ENCODE data around the gene AKAP9. TPM values are rescaled to one million over a fixed set of nuclear protein-coding genes. Genes with fewer than 3 reads are reported as not detected.
"Not testable (repeated sequence)": the region's sequence is repeated elsewhere in the genome, so short reads cannot be mapped to it uniquely, and the experiment has no call there.

The AKAP9 gene
- 19.6 TPM for polyA plus RNA-seq (2013, experiment 1 of 2; ENCODE audit: insufficient read length)
- 25.2 TPM for polyA plus RNA-seq (2013, experiment 2 of 2; ENCODE audit: insufficient read length)

DNA sequence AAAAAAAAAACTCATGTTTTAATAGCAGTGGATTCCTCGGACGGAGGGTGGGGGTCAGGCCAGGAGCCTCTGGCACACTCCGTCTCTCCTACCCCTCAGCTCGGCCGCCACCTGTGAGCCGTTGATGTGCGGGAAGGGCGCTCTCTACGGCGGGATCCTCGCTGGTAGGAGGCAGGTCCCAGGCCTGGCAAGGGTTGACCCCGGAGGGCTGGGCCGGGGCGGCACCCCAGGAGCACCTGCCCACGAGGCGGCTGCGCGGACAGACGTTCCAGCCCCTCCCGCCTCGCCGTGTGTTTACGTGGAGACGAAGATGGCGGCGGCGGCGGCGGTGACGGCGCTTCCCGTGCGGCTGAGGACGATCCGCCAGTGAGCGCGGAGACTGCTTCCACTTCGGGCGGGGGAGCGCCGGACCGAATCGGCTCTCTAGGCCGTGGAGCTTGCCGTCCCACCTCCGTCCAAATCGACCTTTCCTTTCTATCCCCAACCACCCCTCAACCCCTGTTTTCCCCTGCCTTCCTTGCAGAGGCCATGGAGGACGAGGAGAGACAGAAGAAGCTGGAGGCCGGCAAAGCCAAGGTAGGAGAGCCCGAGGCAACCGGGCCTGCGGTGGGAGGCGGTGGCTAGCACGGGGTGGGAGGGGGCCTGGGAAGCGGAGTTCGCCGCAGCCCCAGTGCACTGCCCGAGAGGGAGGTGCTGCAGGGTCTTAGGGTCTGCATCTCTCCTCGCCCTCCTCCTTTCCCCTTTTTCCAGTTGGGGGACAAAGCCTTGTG, at the start of gene AKAP9:
Gene AKAP9, plus strand, starts transcription at position 291 of the 770 bp plus-strand sequence. Its CDS starts 238 bp downstream, at position 529.
- peak; percentile 71 for DNase-seq

DNA sequence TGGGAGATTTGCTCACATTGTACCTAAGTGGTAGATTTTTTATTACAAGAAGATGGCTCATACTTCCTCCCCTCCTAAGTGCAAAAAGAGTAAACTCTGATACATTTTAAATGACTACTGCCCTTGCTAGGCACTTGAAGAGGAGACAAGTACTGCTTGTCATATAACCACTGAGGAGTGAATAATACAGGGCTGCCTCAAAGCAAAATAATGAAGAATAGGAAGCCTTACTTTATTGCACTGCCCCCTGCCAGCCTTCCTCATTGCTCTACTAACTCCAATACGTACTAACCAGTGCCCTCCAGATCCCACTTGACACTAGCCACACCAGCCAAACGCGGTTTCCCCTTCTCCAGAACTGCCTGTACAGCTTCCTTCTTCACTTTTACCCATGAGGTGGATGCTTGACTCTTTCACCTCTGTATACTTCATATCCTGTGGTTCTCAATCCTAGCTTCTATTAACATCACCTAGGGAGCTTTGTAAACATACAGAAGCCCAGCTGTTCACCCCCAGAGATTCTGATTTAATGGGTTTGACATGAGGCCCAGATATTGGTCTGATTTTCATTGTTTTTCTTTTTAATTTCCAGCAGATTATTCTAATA, 48.5 kb upstream of the AKAP9 start:
- no peak for DNase-seq

DNA sequence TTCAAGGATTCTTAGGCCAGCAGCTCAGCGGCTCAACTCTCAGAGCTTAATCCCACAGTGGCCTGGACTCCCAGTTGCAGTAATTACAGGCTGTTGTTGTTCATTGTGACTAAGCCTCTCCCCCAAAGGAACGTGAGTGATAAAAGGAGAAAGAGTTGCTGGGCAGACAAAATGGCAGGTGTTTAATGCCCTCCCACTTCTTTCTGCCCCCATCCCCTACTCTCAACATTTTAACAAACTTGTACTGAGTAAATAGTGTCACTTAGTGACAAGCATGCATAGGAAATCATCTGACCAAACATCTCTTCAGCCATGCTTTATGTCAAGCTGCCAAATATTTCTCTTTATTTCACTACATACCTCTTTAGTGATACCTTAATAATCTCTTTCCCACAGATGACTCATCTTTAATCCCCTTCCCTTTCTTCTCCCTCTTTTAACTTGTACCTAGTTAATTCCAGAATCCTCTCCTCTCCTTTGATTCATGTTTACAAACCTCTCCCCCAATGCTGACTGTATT, 47.8 kb upstream of the AKAP9 start:
- peak; percentile 37 for DNase-seq

DNA sequence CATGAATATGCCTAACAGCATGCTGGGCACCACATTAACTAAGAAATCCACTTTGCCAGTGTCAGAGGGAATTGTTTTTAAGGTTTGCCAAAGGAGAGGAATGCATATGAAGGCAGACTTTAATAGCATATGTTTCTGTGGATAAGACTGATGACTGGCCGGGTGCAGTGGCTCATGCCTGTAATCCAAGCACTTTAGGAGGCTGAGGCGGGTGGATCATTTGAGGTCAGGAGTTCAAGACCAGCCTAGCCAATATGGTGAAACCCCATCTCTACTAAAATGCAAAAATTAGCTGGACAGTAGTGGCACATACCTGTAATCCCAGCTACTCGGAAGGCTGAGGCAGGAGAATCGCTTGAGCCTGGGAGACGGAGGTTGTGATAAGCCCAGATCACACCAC, 47.0 kb upstream of the AKAP9 start:
- DNase-seq: not testable (repeated sequence)

DNA sequence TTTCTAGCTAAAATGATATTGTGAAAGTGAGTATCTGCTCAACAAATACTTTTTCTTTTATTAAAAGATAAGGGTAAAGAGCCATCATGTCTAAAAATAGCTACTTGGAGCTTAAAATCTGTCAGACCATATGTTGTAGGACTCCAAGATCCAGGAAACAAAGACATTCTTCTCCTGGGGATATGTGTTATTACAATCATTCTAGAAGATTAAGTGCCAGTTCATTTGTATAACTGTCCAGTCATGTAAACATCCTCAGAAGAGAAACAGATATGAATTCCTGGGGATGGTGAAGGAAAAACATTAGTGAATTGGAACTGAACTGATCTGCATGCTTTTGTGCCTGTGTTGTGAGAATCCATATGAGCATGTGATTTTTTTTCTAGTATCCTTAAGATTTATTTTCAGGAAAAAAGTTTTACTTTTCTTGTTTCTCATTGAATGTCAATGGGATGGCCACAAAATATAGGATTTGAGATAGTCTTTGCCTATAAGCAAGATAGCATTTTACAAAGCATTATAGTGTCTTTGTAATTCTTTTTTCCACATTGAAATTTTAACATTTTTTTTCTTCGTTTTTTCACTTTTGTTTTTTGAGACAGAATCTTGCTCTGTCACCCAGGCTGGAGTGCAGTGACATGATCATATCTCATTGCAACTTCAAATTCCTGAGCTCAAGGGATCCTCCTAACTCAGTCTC, 45.7 kb upstream of the AKAP9 start:
- peak; percentile 63 for DNase-seq

DNA sequence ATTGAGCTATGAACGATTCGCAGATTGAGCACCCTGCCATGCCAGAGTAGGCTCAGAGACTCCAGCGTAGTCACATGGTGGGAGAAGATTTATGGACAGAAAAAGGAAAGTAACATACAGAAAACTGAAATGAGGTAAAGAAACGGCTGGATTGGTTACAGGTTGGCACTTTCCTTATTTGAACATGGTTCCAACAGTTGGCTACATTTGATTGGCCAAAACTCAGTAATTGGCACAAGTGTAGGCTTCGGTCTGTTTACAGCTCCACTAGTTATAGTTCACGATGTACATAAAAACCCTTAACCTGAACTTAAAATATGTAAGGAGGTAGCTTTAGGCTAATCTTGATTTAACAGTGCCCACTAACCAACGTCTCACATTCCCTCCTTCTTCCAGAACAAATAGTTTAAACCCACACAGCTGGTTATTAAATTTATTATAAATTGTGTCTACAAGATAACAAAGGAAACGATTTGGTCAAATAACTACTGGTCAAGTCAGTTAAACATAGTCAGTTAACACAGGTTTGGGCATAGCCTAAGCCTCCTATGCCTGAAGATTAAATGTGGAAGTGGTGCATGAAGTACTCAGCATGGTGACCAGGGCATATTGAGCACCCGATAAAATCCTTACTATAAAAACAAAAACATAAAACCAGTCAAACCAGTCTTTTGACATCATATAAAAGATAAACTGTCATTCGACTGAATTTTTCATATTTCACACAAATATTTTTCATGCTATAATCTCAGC, 42.2 kb upstream of the AKAP9 start:
- DNase-seq: no peak

DNA sequence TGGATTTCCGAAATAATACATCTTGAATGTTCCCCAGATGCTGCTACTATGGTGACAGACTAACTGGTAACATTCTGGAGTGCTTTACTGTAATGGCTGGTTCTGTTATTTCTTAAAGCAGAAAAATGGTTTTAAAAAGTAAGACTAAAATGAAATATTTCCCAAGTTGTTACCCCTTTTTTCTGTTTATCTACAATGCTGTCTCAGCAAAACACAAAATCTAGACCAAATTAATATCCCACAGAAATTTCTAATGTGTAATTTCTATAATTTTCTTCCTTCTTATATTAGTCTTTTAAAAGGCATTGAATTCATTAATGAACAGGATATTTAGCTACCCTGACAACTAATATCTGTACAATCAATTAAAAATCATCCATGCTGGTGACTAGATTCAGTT, 41.1 kb upstream of the AKAP9 start:
- no peak for DNase-seq

DNA sequence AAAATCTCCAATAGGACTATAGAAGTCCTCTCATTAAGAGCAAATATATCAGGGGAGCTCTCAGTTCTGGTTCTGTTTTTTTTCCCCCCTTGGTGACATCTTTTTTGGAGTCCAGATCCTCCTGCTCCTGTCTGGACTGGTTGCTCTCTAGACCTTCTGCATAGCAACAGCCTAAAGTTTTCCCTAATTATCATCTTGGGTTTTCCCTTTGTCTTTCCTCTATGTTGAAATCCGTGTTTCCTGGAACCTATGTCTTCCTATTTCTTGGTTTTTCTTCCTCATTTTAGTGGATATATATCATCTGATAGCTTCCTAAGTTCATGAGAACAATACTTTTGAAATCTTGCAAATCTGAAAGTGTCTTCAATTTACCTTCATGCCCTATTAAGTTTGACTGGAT, 30.5 kb upstream of the AKAP9 start:
- DNase-seq: no peak

DNA sequence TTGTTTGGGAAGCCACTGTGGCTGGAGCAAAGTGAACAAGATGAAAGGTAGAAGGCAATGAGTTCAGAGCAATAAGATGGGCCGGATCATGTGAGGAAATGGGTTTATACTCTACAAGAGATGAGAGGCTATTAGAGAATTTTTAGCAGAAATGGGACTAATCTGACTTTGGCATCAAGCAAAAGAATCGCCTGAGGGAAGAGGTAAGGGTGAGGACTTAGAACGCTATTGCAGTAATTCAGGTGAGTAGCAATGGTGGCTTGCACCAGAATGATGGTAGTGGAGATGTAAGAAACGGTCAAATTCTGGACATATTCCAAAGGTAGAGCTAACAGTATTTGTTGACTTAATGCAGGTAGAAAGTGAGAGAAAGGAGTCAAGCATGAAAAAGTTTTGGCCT, 29.5 kb upstream of the AKAP9 start:
- no peak for DNase-seq

DNA sequence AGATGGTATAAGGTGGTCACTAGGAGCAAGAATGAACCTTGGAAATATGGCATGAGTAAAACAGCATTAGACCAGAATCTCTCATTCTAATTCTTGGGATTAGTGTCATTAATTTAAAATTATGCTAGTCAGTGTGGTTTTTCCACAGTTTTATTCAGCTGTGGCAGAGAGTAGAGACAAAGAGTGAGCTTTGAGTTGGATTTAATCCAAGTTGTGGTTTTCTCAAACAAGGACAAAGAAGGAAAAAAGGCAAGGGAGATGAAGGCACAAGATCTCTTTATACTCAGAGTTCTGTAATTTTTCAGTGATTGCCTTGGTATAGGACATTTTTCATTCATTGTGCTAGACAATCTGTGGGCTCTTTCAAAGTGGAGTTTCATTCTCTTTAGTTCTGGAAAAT, 28.2 kb upstream of the AKAP9 start:
- peak; percentile 18 for DNase-seq

DNA sequence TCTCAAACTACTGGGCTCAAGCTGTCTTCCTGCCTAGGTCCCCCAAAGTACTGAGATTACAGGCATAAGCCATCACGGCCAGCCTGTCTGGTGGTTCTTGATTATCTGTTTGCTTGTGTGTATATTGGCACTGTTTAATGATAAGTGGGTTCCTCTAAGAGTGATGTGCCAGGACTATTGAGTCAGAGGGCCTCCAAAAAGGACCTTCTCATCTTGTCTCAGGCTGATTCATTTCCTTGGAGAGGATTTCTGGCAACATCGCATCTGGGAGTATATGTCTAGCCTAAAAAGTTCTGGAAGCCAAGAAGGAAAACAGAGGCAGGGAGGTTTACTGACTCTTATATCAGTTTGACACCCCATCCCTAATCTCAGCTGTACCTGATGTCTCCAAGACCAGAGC, 27.1 kb upstream of the AKAP9 start:
- peak; percentile 55 for DNase-seq

DNA sequence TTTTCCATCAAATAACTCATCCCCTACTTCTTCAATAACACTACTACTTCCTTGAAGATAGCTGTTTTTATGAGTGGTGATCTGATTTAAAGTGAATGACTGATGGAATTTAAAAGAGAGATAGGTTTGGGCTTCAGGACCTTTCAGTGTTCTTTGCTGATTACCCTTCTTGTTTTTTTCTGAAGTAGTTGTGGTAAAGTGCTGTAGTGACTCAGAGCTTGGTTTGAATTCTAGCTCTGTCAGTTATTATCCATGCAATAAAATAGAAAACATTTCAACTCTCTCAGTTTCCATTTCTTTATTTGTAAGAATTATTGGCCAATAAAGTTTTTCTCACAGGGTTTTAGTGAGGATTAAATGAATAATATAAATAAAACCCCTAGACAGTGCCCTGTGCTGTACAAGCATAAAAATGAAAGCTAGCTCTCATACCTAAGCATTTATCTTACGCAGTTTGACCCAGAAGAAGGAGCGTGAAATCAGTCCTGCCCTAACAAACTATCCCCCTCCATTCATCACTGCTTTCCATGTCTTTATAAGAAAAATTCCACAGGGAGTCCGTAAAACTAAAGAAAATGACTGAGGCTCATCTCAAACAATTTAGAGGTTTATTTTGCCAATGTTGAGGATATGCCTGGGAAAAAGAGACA, 25.1 kb upstream of the AKAP9 start:
- DNase-seq: peak; percentile 48

DNA sequence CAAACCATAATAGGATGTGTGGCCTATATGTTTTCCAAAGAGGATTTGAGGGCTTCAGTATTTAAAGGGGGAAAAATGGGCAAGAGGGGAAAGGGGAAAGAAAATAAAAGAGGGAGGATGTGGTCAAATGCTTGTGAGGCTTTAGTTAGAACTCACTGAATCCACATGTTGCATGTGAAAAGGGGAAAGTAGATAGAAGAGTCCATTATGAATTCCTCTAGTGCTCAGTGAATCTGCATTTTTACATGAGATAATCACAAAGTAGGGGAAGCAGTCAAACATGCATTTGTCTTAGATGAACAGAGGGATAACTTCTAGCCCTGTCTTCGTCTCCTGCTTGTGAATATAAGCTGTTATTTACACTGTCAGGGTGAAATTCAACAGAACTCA, 24.6 kb upstream of the AKAP9 start:
- peak; percentile 68 for DNase-seq

DNA sequence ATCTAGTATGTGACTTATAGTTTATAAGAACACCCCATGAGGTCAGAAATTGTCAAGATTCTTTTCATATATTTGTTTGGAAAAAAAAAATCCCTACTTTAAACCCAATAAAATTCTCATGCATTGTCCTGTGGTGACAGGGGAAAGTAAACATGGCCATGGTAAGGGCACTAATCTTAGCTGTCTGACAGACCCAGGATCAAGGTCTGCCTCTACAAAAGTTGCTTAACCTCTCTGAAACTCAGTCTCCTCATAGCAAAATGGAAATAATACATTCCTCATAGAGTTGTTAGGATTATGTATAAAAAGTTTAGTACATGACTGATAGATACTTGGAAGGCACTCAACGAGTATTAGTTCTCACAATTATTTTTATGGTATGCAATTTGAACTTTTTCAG, 22.3 kb upstream of the AKAP9 start:
- peak; percentile 29 for DNase-seq

DNA sequence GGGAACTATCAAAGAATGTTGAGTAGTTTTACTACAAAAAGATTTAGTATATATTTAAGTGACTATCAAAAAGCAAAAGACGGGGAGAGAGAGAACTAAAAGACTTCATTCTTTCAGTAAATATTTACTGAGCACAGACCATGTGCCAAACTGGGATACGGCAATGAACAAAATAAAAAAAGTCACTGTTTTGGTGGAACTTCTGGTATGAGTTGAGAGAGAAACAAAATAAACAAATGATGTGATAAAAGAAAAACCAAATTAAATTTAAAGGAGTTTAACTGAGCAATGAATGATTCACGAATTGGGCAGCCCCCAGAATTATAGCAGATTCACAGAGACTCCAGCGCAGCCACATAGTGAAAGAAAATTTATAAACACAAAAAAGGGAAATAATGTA, 17.8 kb upstream of the AKAP9 start:
- DNase-seq: no peak

DNA sequence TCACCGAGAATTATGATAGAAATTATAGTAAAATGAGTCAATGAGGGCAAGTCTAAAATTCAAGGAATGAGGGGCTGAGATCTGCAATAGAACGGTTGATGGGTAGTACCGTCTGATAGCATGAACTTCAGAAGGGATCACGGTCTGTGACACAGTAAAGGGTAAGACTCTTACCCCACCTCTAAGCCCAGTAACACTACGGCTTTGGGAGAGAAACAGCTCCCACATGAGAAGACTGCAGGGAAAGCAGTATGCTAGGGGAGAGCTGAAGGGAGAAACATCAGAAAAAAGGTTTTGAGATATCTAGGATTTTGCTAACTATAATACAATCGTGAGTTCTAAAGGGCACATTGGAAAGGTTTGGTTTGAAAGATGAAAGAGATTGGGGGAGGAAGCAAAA, 12.8 kb upstream of the AKAP9 start:
- no peak for DNase-seq

DNA sequence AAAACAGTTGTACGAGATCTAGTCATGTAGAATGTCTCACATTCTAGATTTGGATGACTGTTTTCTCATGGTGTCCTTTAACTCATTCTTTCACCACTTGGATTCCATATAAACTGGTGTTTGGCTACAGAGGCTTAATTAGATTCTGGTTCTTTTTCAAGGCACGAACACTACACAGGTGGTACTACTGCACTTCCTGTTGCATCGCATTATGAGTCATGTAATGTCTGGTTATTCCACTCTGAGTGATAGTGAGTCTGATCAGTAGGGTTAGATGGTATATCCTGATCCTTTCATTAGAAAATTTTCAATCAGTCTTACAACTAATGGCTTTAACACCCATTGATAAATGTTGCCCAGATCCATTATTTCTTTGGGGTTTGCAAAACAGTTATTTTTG, 11.2 kb upstream of the AKAP9 start:
- no peak for DNase-seq

DNA sequence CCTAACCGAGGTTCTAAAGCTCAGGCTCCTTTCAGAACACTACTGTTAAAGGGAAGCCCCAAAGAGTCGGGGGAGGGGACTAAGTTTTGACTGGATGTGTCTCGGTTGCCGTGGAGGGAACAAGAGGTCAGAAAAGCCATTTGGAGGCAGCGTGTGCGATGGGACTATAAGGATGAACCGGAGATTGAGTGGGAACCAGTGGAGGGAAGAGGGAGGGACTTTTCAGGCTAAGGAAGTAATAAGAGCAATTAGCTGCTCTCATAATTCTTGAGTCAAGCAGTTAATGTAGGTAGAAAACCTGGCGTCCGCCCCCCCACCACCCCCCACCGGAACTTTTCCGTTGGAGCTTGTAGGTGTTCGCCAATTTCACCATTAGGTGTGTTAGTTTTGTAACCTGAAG, 491 bp upstream of the AKAP9 start:
- DNase-seq: peak; percentile 24

DNA sequence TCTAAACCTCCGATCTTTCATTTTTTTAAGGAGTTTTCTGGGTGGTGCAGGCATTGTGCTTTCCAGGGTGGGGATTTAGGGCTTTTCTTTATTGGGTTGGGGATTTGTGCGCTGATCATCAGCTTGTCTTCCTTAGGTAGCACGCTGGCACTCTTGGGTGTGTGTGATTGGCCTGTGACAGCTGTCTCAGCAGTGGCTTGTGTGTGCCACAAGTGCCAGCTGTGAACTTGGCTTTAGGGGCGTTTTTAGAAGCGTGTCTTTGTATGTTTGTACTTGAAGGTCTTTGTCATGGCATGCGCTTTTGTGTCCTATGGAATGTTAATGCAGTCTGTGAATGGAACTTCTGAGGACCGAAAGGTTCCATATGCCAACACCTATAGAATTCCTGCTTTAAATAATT, 788 bp downstream of the AKAP9 start:
- DNase-seq: peak; percentile 46

DNA sequence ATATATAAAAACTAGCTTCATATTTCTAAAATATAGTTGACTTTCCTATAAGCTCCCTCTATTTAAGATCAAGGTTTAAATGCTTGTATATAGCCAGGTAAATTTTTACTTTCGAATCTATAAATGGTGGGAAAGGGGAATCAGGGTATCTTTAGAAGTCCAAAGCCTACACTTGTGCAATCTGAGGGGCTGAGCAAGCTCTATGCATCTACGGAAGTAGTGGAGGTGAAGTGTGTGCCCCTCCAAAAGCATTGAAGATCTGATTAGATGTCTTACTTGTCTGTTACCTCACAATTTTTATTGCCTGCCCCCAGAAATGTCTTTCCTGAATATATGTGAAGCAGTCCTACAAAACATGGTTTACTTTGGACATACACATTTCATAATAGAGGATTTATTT, 1.6 kb downstream of the AKAP9 start:
- no peak for DNase-seq

DNA sequence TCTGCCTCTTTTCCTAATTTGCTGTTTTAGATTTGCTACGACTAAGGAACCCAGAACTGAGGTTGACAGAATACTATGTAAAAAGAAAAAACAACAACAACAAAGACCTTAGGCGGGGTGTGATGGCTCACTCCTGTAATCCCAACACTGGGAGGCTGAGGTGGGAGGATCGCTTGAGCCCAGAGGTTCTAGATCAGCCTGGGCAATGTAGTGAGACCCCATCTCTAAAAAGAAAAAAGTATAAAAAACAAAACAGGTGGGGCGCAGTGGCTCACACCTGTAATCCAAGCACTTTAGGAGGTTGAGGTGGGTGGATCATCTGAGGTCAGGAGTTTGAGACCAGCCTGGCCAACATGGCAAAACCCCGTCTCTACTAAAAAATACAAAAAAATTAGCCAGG, 4.3 kb downstream of the AKAP9 start:
- DNase-seq: not testable (repeated sequence)

DNA sequence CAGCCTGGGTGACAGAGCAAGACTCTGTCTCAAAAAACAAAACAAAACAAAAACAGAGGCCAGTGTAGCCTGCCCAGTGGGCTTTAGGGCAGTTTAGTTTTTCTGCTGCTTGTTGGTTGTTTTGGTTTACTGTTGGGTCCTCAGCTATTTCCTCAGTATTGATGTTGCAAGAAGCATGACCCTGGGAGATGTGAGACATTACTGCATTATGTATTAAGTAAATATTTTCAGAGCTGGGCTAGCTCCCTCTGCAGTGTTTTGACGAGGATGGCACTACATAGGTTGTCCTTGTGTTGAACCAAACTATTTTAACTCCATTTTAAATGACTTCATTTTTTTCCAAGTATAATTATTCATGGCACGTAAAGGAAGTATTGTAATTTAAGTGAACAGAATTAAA, 4.8 kb downstream of the AKAP9 start:
- DNase-seq: peak; percentile 62
